ENCODE measurements around the gene CD47. TPM values are rescaled to one million over a fixed set of nuclear protein-coding genes. Genes with fewer than 3 reads are reported as not detected.

The CD47 gene
- polyA plus RNA-seq, 1 experiment: 13.4 TPM

DNA sequence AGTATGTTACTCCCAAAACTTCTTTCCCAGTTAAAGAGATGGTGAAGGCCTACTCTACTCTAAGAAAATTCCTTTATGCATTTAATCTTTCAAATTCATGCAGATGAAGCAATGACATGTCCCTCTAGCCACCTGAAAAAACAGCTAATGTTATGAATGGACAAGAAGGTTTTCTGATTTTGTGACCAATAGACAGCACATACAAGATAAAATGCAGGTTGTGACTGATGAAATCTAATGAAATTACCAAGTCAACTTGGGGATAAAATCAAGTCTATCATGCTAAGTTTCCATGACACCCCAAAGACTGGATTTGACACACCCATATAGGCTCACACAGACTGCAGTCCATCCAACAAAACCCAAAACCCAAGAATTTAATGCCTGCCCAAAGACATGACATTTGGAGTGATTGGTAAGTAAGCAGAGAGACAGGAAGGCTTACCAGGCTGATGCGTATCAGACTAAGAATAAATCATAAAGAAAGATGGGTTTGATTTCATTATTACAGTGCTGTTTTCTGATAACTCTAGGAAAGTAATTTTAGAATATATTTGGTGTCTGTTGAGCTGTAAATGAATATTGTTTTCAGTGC is 26.4 kb downstream of the CD47 start:
- CTCF ChIA-PET: interaction anchor here (1.2 kb wide), 1 partner anchor 11 kb away, joined by 3 read pairs; no protein-coding TSS in a partner anchor
- Histone ChIP-seq H3K4me3 (ENCODE audit: low read depth, low read length) (no peak overlapping the region), H3K36me3 (ENCODE audit: control insufficient read depth, insufficient read depth, low read length) (peaks cover 1% of the 10 kb centered on the region; the same call in 1 of the 2 replicates), H3K27me3 (ENCODE audit: control insufficient read depth, insufficient read depth, low read length) (no peaks in the 10 kb centered on the region)
- POLR2A ChIA-PET: no interaction called here
- TF ChIP-seq, protein P1, sequence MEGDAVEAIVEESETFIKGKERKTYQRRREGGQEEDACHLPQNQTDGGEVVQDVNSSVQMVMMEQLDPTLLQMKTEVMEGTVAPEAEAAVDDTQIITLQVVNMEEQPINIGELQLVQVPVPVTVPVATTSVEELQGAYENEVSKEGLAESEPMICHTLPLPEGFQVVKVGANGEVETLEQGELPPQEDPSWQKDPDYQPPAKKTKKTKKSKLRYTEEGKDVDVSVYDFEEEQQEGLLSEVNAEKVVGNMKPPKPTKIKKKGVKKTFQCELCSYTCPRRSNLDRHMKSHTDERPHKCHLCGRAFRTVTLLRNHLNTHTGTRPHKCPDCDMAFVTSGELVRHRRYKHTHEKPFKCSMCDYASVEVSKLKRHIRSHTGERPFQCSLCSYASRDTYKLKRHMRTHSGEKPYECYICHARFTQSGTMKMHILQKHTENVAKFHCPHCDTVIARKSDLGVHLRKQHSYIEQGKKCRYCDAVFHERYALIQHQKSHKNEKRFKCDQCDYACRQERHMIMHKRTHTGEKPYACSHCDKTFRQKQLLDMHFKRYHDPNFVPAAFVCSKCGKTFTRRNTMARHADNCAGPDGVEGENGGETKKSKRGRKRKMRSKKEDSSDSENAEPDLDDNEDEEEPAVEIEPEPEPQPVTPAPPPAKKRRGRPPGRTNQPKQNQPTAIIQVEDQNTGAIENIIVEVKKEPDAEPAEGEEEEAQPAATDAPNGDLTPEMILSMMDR (IDR thresholded peaks at IDR 0.05; ENCODE audit: insufficient read depth, low read depth, low read length): no peak
- no peak for DNase-seq (ENCODE audit: low read depth)

DNA sequence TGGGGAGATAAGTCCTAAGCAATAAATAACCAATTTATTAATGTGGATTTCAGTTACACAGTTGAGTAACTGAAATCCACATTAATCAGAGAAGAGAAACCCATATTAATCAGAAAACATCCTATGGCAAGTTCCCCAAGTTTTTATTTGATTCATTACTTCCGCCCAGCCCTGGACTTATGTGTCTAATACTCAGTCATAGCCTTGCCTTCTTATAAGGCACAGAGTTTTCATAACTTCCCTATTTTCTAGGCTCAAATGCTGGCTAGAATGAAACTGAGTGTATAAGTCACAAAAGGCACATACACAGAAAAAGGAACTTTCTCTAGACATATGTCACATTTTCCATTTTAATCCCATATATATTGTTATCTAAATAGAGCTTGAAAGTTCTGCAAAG is 28.8 kb downstream of the CD47 start:
- TF ChIP-seq, protein P1 (IDR thresholded peaks at IDR 0.05; ENCODE audit: insufficient read depth, low read depth, low read length): no peak
- no peak for DNase-seq (ENCODE audit: low read depth)
- Histone ChIP-seq H3K27me3 (ENCODE audit: control insufficient read depth, insufficient read depth, low read length) (no peaks in the 10 kb centered on the region), H3K36me3 (ENCODE audit: control insufficient read depth, insufficient read depth, low read length) (peaks cover 2% of the 10 kb centered on the region; the same call in 1 of the 2 replicates), H3K4me3 (ENCODE audit: low read depth, low read length) (no peak overlapping the region)
- POLR2A ChIA-PET: no interaction called here
- CTCF ChIA-PET: no interaction called here

DNA sequence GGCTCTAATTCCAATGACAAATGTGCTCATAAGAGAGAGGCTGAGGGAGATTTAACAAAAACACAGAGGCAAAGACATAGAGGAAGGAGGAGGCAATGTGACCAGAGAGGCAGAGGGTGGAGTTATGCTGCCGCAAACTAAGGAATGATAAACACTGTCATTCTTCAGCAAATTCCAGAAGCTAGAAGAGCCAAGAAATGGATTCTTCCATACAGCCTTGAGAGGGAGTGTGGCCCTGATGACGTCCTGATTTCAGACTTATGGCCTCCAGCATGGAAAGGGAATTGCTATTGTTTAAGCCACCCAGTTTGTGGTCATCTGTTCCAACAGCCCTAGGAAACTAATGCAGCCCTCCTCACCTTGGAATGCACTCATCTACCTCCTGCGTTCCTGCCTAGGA is 30.5 kb downstream of the CD47 start:
- ChIA-PET CTCF (interaction anchor here (1.2 kb wide), 1 partner anchor 403 kb away, joined by 3 read pairs; no protein-coding TSS in a partner anchor), POLR2A (no interaction called here)
- DNase-seq (ENCODE audit: low read depth): no peak
- Histone ChIP-seq H3K36me3 (ENCODE audit: control insufficient read depth, insufficient read depth, low read length) (peaks cover 2% of the 10 kb centered on the region; the same call in 1 of the 2 replicates), H3K27me3 (ENCODE audit: control insufficient read depth, insufficient read depth, low read length) (no peaks in the 10 kb centered on the region), H3K4me3 (ENCODE audit: low read depth, low read length) (no peak overlapping the region)
- TF ChIP-seq, protein P1 (IDR thresholded peaks at IDR 0.05; ENCODE audit: insufficient read depth, low read depth, low read length): no peak

DNA sequence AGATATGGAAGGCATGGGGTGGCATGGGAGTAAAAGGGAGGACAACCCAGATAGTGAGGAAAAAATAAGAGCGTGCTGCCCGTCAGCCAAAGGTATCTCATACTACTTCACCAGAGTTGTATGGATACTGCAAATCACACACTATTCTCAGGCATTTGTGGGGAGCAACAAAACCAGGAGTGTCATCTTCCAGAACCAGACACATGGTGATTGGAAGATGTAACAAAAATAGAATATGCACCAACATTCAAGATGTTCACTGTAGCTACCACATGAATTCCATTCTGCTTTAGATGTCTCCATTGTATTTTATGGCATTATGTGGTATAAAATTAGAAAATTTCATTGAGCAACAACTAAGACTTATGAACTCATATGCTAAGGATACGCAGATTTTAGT is 34.9 kb downstream of the CD47 start:
- DNase-seq (ENCODE audit: low read depth): no peak
- CTCF ChIA-PET: no interaction called here
- TF ChIP-seq, protein P1 (IDR thresholded peaks at IDR 0.05; ENCODE audit: insufficient read depth, low read depth, low read length): no peak
- Histone ChIP-seq H3K27me3 (ENCODE audit: control insufficient read depth, insufficient read depth, low read length) (no peaks in the 10 kb centered on the region), H3K36me3 (ENCODE audit: control insufficient read depth, insufficient read depth, low read length) (peaks cover 4% of the 10 kb centered on the region; the same call in 1 of the 2 replicates), H3K4me3 (ENCODE audit: low read depth, low read length) (no peak overlapping the region)
- POLR2A ChIA-PET: no interaction called here

DNA sequence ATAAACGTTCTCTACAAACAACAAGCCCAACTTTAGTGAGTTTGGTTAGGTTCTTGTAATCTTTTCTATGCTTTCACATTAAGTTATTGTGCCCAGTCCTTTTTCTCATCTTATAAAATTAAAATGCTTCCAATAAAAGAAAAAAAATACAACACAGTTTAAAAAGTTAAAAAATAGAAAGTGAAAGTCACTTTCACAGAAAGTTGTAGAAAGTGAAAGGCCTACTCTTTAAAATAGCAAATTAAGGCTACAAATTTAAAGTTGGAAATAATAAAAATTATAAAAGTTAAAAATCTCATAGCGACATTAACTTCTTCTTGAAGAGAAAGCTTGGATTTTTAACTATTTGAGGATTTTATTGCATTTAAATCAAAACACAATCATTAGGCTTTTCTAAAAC is 35.9 kb downstream of the CD47 start:
- no peak for DNase-seq (ENCODE audit: low read depth)
- Histone ChIP-seq H3K36me3 (ENCODE audit: control insufficient read depth, insufficient read depth, low read length) (peaks cover 4% of the 10 kb centered on the region; the same call in 1 of the 2 replicates), H3K4me3 (ENCODE audit: low read depth, low read length) (no peak overlapping the region), H3K27me3 (ENCODE audit: control insufficient read depth, insufficient read depth, low read length) (no peaks in the 10 kb centered on the region)
- CTCF ChIA-PET: no interaction called here
- TF ChIP-seq, protein P1 (IDR thresholded peaks at IDR 0.05; ENCODE audit: insufficient read depth, low read depth, low read length): no peak
- POLR2A ChIA-PET: no interaction called here

Measured in BJ (cell line).